CD4-positive, alpha-beta T cell treated with Interleukin-6 for 4 hours (primary cell): ENCODE results near the gene OST4.
"Not testable (repeated sequence)": the region's sequence is repeated elsewhere in the genome, so short reads cannot be mapped to it uniquely, and the experiment has no call there.

ENCODE experiments used
- DNase-seq: peaks from one replicate; pipeline ENCODE4 v3.0.0-alpha.2; 2020; ENCODE audit warnings: mixed read lengths

The OST4 gene

DNA sequence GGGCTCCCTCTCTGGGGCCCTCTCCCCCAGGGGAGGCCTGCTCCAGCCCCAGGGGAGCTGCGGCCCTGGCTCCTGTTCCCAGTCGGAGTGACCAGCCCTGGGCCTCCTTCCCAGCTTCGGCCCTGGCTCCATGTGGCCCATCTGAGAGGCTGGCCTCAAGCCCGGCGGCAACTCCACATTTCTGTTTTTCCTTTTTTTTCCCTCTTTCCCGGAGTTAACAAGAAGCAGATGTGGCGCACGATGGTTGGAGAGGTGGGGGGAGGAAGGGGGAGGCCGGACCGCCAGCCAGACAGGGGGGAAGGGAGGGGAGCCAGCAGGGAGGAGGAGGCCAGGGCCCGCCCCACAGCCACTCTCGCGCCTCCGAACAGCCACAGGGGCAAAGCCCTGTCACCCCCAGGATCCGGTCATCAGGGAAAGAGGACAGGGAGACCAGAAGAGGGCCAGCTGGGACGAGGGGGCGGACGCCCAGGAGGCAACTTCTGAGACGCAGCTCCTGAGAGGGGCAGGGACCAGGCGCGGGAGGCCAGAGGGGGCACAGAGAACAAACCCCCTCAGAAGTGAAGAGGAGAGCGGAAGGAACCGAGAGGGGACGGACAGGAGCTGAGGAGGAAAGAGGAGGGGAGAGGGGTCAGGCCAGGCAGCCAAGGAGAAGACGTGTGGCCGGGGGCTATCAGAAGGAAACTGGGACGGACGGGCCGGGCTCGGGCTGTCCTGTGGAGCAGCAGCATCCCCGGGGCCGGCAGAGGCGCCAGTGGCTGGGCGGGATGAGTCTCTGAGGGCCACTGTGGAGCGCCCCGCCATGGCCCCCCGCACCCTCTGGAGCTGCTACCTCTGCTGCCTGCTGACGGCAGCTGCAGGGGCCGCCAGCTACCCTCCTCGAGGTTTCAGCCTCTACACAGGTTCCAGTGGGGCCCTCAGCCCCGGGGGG is 7.1 kb upstream of the OST4 start, which contains the start of gene EMILIN1:
Gene EMILIN1 (plus strand): TSS at position 349 of the 928 bp plus-strand sequence. CDS start 451 bp downstream, at position 800.
- DNase-seq = no peak

DNA sequence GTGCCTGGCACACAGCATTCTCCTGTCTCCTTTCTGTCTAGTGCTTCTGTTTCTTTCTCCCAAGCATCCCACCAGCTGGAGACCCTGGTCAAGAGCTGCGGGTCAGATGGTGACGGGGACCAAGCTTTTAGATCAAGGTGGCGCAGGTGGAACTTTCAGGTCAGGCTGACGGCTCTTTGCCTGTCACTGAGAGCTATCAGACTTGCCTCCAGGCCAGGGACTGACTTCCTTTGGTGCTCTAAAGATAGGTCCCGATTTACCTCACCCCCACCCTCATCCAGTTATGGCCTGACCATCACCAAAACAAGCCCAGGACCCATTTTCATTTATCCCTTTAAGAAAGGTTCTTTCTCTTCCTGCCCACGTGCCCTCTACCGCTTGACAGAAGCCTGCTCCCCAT is 5.8 kb upstream of the OST4 start:
- DNase-seq = no peak

DNA sequence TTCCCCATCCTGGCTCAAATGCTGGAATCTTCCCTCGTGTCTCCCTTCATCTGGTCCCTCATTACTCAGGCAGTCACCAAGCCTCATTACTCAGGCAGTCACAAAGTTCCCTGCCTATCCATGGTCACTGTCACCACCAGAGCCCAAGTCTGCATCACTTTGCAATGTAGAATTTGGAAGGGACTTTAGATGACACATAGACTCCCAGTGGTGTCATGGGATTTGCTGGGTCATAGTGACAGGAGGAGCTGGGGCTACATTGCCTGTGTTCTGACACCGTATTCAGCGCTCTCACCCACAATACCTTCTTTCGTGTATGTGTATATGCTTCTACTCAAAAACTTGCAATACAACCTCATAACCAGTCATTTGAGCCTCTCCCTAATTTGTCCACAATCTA is 4.9 kb upstream of the OST4 start:
- DNase-seq = no peak

DNA sequence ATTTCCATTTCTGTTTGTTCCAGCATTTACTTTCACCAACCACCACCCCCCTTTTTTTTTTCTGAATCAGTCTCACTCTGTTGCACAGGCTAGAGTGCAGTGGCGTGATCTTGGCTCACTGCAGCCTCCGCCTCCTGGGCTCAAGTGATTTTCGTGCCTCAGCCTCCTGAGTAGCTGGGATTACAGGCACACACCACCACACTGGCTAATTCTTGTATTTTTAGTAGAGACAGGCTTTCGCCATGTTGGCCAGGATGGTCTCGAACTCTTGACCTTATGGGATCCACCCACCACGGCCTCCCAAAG is 4.1 kb upstream of the OST4 start:
- DNase-seq = not testable (repeated sequence)

DNA sequence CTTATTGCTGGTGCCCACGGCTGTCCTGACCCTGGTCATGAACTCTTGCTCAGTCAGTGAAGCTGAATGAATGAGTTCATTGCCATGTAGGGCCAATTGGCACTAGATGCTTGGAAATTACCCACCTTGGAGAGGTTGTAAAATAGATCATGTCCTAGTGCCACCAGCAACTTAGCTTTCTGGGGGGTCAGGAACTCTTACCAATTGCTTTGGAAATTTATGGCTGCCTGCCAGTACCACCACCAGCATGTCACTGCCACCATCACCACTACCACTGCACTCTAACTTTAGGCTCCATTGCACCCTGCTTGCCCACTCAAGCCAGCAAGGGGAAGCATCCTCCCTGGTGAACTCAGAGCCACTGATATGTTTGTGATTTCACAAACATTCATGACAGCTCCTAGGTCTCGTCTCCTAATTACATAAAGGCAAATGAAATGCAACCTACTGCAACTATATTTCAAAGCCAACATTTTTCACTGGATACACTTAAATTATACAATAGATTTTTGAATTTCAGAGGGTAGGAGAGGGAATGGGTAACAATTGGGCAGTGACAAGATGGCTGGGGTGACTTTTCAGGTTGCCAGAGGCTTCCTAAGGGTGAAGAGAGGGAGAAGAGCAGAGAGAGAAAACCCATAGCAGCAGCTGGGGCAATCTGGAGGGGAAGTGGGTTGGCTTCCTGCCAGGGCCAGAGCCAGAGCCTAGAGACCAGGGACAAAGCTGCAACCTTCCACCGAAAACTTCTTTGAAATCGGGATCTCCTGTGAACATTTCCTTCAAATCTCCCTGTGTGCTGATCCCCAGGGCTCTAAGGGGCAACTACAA is 3.5 kb upstream of the OST4 start:
- peak; percentile 80 for DNase-seq

DNA sequence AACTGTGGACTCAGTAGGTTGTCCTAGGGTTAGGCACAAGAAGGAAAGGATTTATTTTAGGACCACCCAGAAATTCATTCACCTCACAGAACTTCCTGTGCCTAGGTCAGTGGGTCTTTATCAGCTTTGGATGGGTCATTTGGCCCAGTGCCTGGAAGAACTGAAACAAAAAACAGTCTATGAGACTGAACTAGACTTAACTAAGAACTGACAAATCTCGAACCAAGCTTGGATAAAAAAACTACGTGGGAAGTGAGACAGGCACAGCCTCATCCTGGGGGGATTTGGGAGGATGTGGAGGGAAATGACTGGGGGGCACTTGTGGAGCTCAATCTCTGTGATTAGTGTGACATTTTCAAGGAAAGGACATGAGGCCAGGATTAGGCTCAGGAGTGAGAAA is 2.3 kb upstream of the OST4 start:
- DNase-seq = no peak

DNA sequence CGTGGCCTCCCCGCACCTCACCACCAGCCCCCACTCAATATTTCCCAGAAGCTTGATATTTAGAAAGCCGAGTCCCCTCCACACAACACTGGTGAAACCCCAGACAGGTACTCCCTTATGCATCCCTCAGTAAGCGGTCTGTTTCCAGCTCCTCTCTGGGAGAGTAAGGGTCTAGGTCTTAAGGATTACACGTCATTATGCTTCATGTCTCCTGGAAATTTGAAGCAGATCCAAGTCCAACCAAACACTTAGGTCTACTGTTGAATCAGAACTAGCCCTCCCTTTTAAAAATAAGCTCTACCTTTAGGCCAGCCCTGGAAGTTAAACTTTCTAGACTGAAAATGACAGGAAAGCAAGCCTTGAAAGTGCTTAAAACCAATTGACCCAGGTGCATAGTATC is 1.5 kb upstream of the OST4 start:
- no peak for DNase-seq

DNA sequence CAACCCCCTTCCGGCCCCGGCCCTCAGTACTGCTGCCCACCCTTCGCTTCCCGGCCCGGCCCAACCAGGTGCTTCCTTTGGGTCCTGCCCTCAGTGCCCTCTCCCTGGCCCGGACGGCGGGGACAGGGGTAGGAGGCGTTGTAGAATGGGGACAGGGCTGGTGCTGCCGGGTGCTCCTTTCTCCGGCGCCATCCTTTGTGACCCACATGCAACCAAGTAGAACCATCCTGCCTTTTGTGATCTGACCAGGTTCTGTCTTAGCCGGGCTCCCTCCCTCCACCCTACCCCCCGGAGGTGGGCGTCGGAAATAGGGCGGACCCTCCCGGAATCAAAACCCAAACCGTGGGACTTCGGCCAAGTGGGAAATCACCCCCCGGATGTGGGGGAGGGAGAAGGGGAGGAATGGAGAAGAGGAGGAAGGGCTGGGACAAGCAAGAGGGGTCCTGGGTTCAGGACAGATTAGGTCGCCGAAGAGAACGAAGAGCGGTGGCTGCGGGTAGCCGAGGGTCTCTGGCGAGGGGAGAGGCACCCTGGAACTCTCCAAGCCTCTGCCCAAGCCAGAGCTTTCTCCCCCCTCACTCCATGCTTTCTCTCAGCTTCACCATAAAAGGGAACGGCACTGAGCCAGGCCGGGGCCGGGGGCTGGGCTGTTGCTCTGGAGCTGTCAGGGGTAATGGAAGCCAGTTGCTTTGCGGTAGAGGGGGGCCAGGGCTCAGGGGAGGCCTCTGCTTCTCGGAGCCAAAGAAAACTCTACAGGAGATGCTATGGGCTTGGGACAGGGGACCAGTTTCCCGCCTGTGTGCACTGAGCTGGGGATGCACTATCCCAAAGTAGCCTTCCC is 756 bp upstream of the OST4 start:
- DNase-seq = no peak

DNA sequence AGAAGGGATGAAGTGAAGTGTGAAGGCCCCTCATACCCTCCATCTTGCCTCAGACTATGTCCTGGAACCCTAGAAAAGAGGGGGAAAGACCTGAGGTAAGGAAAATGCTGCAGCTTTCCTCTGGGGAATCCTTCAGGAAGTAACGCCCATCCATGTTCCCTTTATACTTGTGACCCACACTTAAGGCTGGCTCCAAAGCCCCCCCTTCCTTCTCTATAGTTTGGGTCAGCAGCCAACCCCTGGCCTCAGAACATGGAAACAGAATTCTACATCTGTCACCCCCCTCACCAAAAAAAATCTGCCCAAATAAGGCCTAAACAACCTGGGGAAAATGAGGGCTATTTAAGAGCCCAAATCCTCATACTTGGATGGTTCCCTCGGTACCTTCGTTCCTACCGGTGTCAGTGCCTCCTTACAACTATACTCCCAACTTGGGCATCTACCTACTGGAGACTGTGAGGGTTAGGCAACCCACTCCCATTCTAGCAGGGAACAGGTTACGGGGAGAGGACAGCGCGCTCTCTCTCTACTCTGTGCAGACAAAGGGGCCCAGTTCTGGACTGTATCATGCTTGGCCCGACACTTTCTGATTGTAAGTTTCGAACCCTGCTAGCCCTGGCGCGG is 689 bp downstream of the OST4 start:
- DNase-seq = no peak

DNA sequence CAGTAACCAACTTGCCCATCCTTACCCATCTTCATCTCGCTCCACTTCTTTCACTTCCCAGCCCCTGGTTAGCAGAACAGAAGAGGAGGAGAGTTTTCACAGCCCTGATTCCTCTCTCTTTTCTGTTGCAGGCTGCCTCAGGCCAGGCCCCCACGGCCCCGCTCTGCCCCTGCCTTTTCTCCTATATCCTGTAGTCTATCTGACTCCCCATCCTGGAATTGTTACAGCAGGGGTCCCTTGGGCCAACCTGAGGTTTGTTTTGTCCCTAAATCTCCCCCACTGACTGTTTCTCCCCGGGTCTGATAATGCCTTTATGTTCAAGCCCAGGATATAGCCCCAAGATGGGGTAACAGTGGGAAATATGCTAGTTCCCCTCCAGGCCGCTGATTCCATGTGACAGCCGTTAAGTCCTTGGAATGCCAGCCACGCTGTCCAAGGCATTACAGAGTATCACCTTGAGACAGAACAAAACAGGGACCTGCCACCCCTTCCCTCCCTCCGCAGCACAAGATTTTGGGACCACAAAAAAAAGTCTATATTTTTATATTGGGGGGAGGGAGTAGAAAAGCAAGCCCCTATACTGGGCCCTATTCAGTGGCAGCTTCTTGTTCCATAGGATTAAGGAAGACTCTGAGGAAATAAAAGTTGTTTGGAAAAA is 1.4 kb downstream of the OST4 start:
- DNase-seq = no peak

DNA sequence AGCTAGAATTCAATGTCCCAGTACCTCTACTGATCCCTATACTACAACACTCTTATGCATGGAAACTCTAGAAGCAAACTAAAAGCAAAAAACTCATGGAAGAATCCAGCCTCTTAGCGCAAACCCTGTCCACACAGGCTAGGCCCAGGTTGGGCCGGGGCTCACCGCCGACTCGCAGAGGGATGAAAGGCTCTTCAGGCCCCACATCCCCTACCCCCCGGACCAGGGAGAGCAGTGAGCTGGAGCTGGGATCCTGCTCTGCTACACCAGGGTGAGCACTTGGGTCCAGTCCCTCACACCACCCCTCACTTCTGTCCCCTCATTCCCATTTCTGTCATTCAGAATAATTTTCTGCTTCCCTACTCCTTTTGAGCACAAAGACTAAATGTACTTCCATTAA is 2.0 kb downstream of the OST4 start:
- DNase-seq = no peak

DNA sequence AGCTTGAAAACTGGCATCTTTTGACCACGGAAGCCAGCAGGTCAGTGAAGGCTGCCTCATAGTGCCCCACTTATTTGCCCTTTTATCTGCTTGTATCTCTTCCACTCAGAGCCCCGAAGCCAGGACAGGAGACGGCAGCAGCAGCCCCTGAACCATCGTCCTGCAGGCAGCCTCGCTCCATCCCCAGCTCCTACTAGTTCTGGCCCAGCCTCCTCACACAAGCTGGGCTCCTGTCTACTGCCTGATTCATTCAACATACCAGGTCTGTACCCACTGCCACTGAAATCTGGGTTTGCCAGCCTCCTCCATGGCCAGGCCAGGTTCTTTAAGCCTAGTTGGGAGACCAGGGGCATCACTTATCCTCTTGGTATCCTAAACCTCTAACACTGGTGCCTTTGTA is 4.1 kb downstream of the OST4 start:
- DNase-seq = no peak

DNA sequence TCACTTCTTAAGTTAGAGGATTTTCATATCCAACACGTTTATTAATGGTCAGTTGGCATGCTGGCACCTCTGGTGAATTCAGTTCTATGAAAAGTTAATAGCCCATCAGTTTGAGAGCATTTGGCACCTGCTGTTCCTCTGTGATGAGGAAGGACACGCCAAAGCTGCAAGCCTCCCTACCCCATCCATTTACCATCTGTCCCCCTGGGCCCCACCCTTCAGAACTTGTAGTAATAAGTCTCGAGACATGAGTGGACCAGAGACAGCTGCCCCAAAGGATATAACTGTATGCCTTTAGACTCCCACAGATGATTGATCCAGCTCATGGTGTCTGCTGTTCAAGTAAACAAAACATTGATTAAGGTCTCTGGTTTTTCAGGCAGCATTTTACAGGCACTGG is 6.3 kb downstream of the OST4 start:
- DNase-seq = no peak

DNA sequence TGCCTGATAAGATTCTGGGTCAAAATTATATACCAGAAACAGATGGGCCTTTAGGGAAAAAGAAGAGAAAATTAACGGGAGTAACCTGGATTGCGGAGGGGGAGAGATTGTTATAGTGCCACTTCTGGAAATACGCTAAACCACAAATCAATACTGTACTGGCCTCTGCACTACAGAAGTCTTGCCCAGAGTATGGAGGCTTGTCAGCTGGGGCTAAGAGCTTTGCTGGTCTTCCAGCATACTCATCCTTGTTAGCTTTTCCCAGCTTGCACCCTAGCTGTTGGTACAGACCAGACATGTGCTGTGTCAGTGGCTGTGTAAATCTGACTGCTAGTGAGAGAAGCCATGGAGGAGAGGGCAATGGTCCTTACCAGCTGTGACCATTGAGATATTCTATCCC is 11.1 kb downstream of the OST4 start:
- DNase-seq = no peak

DNA sequence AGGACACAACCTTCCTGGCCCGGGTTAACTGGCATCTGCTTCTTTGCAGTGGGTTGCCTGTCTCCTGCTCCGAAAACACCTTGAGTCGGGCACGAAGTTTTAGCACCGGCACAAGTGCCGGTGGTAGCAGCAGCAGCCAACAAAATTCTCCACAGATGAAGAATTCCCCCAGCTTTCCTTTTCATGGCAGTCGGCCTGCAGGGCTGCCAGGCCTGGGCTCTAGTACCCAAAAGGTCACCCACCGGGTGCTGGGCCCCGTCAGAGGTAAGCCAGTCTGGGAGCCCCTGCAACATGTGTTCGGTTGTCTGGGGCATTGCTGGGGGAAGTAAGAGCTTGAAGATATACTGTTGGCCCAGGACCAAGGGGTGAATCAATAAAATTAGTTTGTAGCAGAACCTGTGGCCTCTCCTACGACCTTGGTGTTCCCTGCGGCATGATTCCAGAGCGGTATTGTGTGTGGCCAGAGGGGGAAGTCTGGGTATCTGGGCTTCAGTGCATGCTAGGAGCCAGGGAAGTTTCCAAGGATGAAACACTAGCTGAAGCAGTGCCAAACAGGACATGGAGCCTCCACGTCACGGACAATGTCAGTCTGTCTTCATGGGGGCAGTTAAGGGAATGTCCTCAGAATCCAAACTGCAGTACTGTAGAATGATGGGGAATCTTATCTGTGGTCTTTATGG is 12.2 kb downstream of the OST4 start:
- no peak for DNase-seq

DNA sequence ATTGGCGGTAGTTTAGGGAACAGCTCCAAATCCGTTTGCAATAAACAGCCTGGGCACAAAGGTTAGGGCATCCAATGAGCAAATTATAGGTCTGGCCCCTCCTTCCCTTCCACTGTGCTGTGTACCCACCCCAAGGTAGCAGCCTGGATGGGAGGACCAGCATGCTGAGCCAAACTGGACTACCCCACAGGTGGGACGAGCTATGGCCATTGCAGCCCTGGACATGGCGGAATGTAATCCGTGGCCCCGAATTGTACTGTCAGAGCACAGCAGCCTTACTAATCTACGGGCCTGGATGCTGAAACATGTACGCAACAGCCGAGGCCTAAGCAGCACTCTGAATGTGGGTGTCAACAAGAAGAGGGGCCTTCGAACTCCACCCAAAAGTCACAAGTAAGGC is 13.2 kb downstream of the OST4 start:
- no peak for DNase-seq

DNA sequence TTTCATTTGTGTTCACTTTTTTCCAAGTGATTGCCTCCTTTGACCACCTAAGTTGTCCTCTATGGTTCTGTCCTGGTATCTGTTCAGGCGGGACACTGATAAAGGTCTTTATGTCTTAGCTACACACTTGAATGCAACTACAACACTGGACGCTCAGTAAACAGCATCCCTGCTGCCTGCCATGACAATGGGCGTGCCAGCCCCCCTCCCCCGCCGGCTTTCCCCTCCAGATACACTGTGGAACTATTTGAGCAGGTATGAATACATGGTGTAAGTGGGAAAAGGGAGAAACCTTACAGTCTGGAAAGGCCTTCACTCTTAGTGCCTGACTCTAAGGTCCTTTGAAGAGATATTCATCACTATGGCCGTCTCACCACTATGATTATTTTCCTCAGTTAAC is 14.3 kb downstream of the OST4 start:
- no peak for DNase-seq

DNA sequence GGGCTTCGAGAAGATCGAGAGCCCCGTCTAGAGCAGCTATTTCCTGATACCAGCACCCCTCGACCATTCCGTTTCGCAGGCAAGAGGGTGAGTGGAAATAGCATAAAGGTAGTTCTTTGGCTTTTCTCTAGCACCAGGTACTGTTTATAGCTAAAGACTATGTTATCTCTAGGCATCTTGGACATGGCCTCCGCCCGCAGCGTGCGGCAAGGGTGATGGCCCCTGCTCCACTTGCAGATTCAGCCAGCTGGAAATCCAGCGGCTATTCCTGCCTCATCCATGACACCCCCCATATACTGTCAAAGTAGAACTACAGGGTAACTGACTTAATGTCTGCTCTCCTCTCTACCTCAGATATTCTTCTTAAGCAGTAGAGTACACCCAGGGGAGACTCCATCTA is 16.7 kb downstream of the OST4 start:
- no peak for DNase-seq

DNA sequence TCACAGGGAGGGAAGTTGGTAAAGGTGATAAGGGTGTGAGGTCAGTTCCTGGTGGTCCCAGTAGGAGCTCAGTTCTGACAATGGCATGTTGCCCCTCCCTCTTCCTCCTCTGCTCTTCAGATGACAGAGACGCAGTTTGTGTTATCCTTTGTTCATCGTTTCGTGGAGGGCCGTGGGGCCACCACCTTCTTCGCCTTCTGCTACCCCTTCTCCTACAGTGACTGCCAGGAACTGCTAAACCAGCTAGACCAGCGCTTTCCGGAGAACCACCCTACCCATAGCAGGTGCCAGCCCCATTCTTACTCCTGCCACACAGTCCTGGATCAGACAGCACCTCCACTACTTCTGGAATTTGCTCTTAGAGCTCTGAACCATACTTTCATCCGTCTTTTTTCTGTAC is 17.7 kb downstream of the OST4 start:
- DNase-seq = no peak

DNA sequence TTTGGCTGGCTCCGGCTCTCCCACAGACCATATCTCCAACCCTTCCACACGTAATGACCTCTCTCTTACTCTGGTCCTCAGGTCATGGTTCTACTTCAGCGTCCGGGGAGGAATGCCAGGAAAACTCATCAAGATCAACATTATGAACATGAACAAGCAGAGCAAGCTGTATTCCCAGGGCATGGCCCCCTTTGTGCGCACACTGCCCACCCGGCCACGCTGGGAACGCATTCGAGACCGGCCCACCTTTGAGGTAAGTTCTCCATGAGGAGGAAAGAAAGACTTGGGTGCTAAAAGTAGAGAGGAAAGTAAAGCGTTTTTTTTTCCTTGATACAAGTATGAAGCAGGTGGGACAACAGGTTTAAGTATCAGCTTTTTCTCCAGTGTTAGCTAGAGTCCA is 18.1 kb downstream of the OST4 start:
- DNase-seq = no peak

DNA sequence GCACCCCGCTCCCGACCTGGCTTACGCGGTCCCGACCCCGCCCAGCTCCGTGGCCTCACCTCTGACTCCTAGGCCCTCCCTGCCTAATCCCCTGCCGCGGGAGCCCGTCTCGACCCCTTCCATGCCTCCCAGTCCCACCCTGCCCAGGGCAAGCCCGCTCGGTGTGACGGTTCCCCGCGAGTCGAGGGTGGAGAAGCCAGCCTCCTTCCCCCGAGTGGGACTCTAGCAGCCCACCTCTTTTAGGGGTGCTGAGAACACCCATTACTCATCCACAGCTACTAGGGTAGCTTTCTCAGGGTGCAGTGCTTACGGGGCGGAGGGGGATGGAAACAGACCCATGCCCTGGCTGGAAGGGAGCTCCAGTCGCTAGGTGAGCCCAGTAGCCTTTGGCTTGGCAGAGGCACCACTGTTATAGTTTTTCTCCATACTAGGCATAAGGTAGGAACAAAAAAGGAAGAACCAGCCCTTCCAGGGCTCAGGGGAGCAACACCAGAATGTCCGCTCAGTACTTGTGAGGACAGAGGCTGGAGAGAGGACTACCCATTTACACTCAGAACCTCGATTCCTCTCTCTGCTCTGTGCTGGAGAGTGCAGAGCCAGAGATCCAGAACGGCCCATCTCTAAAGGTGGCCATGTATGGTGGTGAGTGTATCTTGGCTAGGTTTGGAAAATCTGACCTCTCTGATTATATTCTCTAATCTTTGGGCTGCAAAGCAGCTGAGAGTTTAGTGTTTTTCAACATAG is 19.4 kb downstream of the OST4 start:
- no peak for DNase-seq
